ENCODE results near the gene GAN. TPM values are rescaled to one million over a fixed set of nuclear protein-coding genes. Genes with fewer than 3 reads are reported as not detected.

GAN gene
- total and polyA plus RNA-seq, 10 donors = 0.54 to 10.3 (median 6.1) TPM

DNA sequence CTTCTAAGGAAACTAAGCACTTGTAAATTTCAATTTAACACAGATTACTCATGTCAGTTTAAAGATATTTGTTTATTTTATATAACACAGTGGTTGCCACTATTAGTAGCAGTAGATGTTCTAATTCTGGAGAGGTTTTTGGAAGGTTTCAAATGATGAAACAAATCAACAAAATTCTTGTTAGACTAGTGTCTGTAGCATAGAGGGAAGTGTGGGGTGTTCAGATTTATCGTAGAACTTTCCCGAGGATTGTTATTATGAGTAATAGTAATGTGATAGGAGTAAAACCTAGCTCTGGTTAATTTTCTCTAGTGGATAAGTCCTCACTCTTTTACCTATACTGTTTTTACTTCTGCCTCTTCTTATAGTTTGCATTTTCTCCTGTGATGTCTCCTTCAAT lies 6.3 kb downstream of the GAN start:
- WGBS, 5 donors = 91 to 99% (median 95%) methylated on average over 2 of the region's 2 CpGs
- Histone ChIP-seq H3K4me3 (no peak overlapping the region), H3K27me3 (replicated peaks in 1 of 7) (no peaks in the 10 kb centered on the region), H3K9me3 (no peaks in the 10 kb centered on the region), H3K27ac (no peak overlapping the region), H3K36me3 (no peaks in the 10 kb centered on the region), H3K4me1 (peaks cover 2 to 35% (median 17%) of the 10 kb centered on the region in 6 donors)
- TF ChIP-seq, protein P1, sequence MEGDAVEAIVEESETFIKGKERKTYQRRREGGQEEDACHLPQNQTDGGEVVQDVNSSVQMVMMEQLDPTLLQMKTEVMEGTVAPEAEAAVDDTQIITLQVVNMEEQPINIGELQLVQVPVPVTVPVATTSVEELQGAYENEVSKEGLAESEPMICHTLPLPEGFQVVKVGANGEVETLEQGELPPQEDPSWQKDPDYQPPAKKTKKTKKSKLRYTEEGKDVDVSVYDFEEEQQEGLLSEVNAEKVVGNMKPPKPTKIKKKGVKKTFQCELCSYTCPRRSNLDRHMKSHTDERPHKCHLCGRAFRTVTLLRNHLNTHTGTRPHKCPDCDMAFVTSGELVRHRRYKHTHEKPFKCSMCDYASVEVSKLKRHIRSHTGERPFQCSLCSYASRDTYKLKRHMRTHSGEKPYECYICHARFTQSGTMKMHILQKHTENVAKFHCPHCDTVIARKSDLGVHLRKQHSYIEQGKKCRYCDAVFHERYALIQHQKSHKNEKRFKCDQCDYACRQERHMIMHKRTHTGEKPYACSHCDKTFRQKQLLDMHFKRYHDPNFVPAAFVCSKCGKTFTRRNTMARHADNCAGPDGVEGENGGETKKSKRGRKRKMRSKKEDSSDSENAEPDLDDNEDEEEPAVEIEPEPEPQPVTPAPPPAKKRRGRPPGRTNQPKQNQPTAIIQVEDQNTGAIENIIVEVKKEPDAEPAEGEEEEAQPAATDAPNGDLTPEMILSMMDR (IDR thresholded peaks at IDR 0.05 in 8 of 11, conservative IDR thresholded peaks at IDR 0.05 in 3 of 11) = no peak
- TF ChIP-seq POLR2AphosphoS5 (IDR thresholded peaks at IDR 0.05) (no peak), POLR2A (IDR thresholded peaks at IDR 0.05) (no peak)
- intact Hi-C loops (cut with DNase I; ENCODE audit: low total_unique reads) = no loop called here
- no peak for DNase-seq

GRCh38 chr16:81321536-81321935 lies 6.8 kb downstream of the GAN start:
- H3K4me1 ChIP-seq = peaks cover 0 to 30% (median 12%) of the 10 kb centered on the region in 6 donors
- WGBS, 5 donors = 82 to 92% (median 84%) methylated on average over 5 of the region's 5 CpGs
- H3K27me3 ChIP-seq (replicated peaks in 1 of 7) = no peaks in the 10 kb centered on the region
- DNase-seq = no peak
- TF ChIP-seq POLR2A (IDR thresholded peaks at IDR 0.05) (no peak), POLR2AphosphoS5 (IDR thresholded peaks at IDR 0.05) (no peak)
- TF ChIP-seq, protein P1 (IDR thresholded peaks at IDR 0.05 in 8 of 11, conservative IDR thresholded peaks at IDR 0.05 in 3 of 11) = no peak
- H3K36me3 ChIP-seq = no peaks in the 10 kb centered on the region
- no peaks in the 10 kb centered on the region for H3K9me3 ChIP-seq
- H3K27ac ChIP-seq = no peak overlapping the region
- intact Hi-C loops (cut with DNase I; ENCODE audit: low total_unique reads) = no loop called here
- no peak overlapping the region for H3K4me3 ChIP-seq

- H3K4me1 ChIP-seq = peaks cover 0 to 4% (median 0%) of the 10 kb centered on the region in 6 donors
- H3K4me3 ChIP-seq = no peak overlapping the region
- H3K9me3 ChIP-seq = no peaks in the 10 kb centered on the region
- DNase-seq = no peak
- TF ChIP-seq, protein P1 (IDR thresholded peaks at IDR 0.05 in 8 of 11, conservative IDR thresholded peaks at IDR 0.05 in 3 of 11) = no peak
- TF ChIP-seq POLR2A (IDR thresholded peaks at IDR 0.05) (no peak), POLR2AphosphoS5 (IDR thresholded peaks at IDR 0.05) (no peak)
- no peaks in the 10 kb centered on the region for H3K27me3 ChIP-seq (replicated peaks in 1 of 7)
- H3K36me3 ChIP-seq = no peaks in the 10 kb centered on the region
- H3K27ac ChIP-seq = no peak overlapping the region
- 88 to 97% (median 96%) methylated on average over 6 of the region's 6 CpGs for WGBS, 5 donors
- intact Hi-C loops (cut with DNase I; ENCODE audit: low total_unique reads) = no loop called here
Measured at GRCh38 chr16:81324808-81325207, 10.0 kb downstream of the GAN start.

DNA sequence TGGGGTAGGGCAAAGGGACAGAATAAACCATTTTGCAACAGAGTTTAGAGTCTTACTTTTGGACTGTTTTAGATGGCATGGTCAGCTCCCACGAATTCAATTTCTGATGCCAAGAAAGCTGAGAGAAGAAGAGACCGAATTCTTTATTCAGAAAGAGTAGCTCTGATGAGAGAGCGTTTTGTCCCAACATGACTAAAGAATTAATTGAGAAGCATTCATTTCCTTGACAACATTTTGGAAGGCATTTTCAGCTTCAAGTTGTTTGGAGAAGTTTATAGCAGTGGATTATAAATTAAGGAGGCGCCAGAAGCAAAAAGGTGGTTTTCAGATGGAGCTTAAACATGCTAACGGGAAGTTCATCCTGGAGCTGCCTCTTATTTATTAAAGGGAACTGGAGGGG lies 12.2 kb downstream of the GAN start:
- intact Hi-C loops (cut with DNase I; ENCODE audit: low total_unique reads) = no loop called here
- no peaks in the 10 kb centered on the region for H3K27me3 ChIP-seq (replicated peaks in 1 of 7)
- TF ChIP-seq, protein P1 (IDR thresholded peaks at IDR 0.05 in 8 of 11, conservative IDR thresholded peaks at IDR 0.05 in 3 of 11) = no peak
- no peak for TF ChIP-seq POLR2A (IDR thresholded peaks at IDR 0.05)
- no peak for TF ChIP-seq POLR2AphosphoS5 (IDR thresholded peaks at IDR 0.05)
- H3K4me1 ChIP-seq = peaks cover 0 to 4% (median 0%) of the 10 kb centered on the region in 6 donors
- no peak for DNase-seq
- H3K9me3 ChIP-seq = no peaks in the 10 kb centered on the region
- no peak overlapping the region for H3K4me3 ChIP-seq
- H3K36me3 ChIP-seq = no peaks in the 10 kb centered on the region
- no peak overlapping the region for H3K27ac ChIP-seq
- 80 to 94% (median 89%) methylated on average over 5 of the region's 5 CpGs for WGBS, 5 donors

All from spleen (tissue), 11 donors.